GM21423 (cell line): ENCODE measurements around the gene KCTD1.

ENCODE experiments used
- ATAC-seq: cut with Tn5 transposase; IDR thresholded peaks from one replicate; pipeline ENCODE4 v1.9.1; 2021; ENCODE audit warnings: mild to moderate bottlenecking, moderate library complexity; ENCODE audit not compliant: unreplicated experiment

Gene KCTD1

GRCh38 chr18:26549263-26550094 lies 1.1 kb upstream of the KCTD1 start:
- no peak for ATAC-seq

GRCh38 chr18:26547646-26548414 lies 523 bp downstream of the KCTD1 start:
- peak; percentile 73 for ATAC-seq

GRCh38 chr18:26546875-26547645 lies 1.3 kb downstream of the KCTD1 start:
- ATAC-seq, result no peak

GRCh38 chr18:26546170-26546874 lies 2.0 kb downstream of the KCTD1 start:
- no peak for ATAC-seq

GRCh38 chr18:26545335-26546123 lies 2.8 kb downstream of the KCTD1 start:
- no peak for ATAC-seq

GRCh38 chr18:26544451-26544850 lies 3.9 kb downstream of the KCTD1 start:
- no peak for ATAC-seq

GRCh38 chr18:26543373-26543772 lies 5.0 kb downstream of the KCTD1 start:
- ATAC-seq, result no peak

GRCh38 chr18:26540043-26540628 lies 8.2 kb downstream of the KCTD1 start:
- ATAC-seq, result no peak

- no peak for ATAC-seq
These were observed 9.8 kb downstream of the KCTD1 start for GRCh38 chr18:26538524-26538923.

GRCh38 chr18:26536664-26537063 lies 11.7 kb downstream of the KCTD1 start:
- no peak for ATAC-seq

- peak; percentile 51 for ATAC-seq
These were observed 12.3 kb downstream of the KCTD1 start for GRCh38 chr18:26536032-26536431.

GRCh38 chr18:26535630-26536029 lies 12.7 kb downstream of the KCTD1 start:
- no peak for ATAC-seq

GRCh38 chr18:26532367-26533340 lies 15.7 kb downstream of the KCTD1 start:
- ATAC-seq, result no peak

- ATAC-seq, result no peak
These were observed 16.6 kb downstream of the KCTD1 start for GRCh38 chr18:26531605-26532298.

- no peak for ATAC-seq
These were observed 21.5 kb downstream of the KCTD1 start for GRCh38 chr18:26526966-26527234.

GRCh38 chr18:26526128-26526965 lies 22.0 kb downstream of the KCTD1 start:
- ATAC-seq, result no peak
